B cell (primary cell): Measurements from ENCODE around the gene RNF2. TPM values are rescaled to one million over a fixed set of nuclear protein-coding genes. Genes with fewer than 3 reads are reported as not detected.

ENCODE experiments used
- ATAC-seq: fragments of 200-7000 bp; cut with Tn5 transposase; one replicate; pipeline ENCODE4 v1.10.0; 2021; ENCODE audit warnings: low read depth, mild to moderate bottlenecking, moderate number of reproducible peaks, moderate library complexity
- CTCF ChIA-PET: fragments of 350-600 bp; sonication (Branson Sonifier 250); formaldehyde crosslinking; loops from one replicate; lab custom pipeline; 2021; ENCODE audit warnings: antibody characterized with exemption, inconsistent platforms; lab: Charles Lee
- POLR2A ChIA-PET: fragments of 350-600 bp; sonication (Branson Sonifier 250); formaldehyde crosslinking; loops from one replicate; lab custom pipeline; 2021; ENCODE audit warnings: antibody characterized with exemption; lab: Charles Lee
- DNase-seq: peaks from one replicate; pipeline ENCODE4 v3.0.0; 2013
- H2AFZ ChIP-seq: 2 replicates; pipeline ENCODE4 v1.6.1; 2012; ENCODE audit warnings: mild to moderate bottlenecking, low read depth, low read length; ENCODE audit not compliant: insufficient read depth, poor library complexity, severe bottlenecking
- H3K27ac ChIP-seq, 2 donors: 1 replicate in 1 of 2; 2 replicates in 1 of 2; pipeline ENCODE4 v1.5.1; 2012 to 2013; ENCODE audit warnings: low read length in 2 of 2, mild to moderate bottlenecking in 2 of 2, moderate library complexity in 1 of 2
- H3K27me3 ChIP-seq, 4 experiments: fragments of 200-600 bp in 1 of 4; sonication (generic) in 1 of 4; replicated peaks in 1 of 4; 1 replicate in 2 of 4; 2 replicates in 2 of 4; pipeline versions ENCODE4 v1.6.1 to v1.7.0; 2013 to 2016; ENCODE audit warnings: low read length in 3 of 4, mild to moderate bottlenecking in 2 of 4, mixed read lengths in 1 of 4, moderate library complexity in 1 of 4; ENCODE audit not compliant: insufficient read depth in 4 of 4, control insufficient read depth in 3 of 4; ENCODE audit errors: control extremely low read depth in 1 of 4
- H3K36me3 ChIP-seq, 2 experiments: replicated peaks in 1 of 2; 1 replicate in 1 of 2; 2 replicates in 1 of 2; pipeline versions ENCODE4 v1.6.1 to v1.7.1; 2013; ENCODE audit warnings: low read length in 1 of 2; ENCODE audit not compliant: insufficient read depth in 2 of 2, control insufficient read depth in 1 of 2; ENCODE audit errors: control extremely low read depth in 1 of 2, extremely low read depth in 1 of 2
- H3K4me1 ChIP-seq, 2 donors: fragments of 200-600 bp in 1 of 2; sonication (generic) in 1 of 2; 1 replicate in 1 of 2; 2 replicates in 1 of 2; pipeline versions ENCODE4 v1.5.1 to v1.6.1; 2013 to 2017; ENCODE audit warnings: low read length in 2 of 2; ENCODE audit not compliant: control insufficient read depth in 2 of 2, insufficient read depth in 2 of 2
- H3K4me2 ChIP-seq: replicated peaks from 2 replicates; pipeline ENCODE3; 2012; ENCODE audit warnings: mild to moderate bottlenecking, low read depth, low read length; ENCODE audit not compliant: poor library complexity, severe bottlenecking
- H3K4me3 ChIP-seq, 5 experiments: fragments of 200-600 bp in 1 of 5; sonication (generic) in 1 of 5; 1 replicate in 3 of 5; 2 replicates in 2 of 5; pipeline versions ENCODE4 v1.5.1 to v1.7.0; 2011 to 2016; ENCODE audit warnings: low read length in 4 of 5, mild to moderate bottlenecking in 4 of 5, low read depth in 2 of 5, control low read depth in 1 of 5, moderate library complexity in 1 of 5; ENCODE audit not compliant: insufficient read depth in 1 of 5; ENCODE audit errors: control extremely low read depth in 1 of 5, extremely low read depth in 1 of 5
- H3K79me2 ChIP-seq: fragments of 200-600 bp; sonication (generic); one replicate; pipeline ENCODE4 v1.6.0; 2016; ENCODE audit warnings: low read length; ENCODE audit not compliant: control insufficient read depth, insufficient read depth
- H3K9ac ChIP-seq: fragments of 200-600 bp; sonication (generic); 2 replicates; pipeline ENCODE4 v1.6.1; 2017; ENCODE audit warnings: mild to moderate bottlenecking, low read length, moderate library complexity
- H3K9me3 ChIP-seq, 3 donors: one replicate each; pipeline versions ENCODE4 v1.6.1 to v1.7.1; 2013; ENCODE audit warnings: low read length in 2 of 3; ENCODE audit not compliant: control insufficient read depth in 2 of 3, insufficient read depth in 1 of 3; ENCODE audit errors: control extremely low read depth in 1 of 3
- H4K20me1 ChIP-seq: 2 replicates; pipeline ENCODE4 v1.6.0; 2012; ENCODE audit warnings: mild to moderate bottlenecking, low read length; ENCODE audit not compliant: insufficient read depth, control insufficient read depth, poor library complexity, severe bottlenecking
- H3K27ac Mint-ChIP-seq: one replicate; pipeline ENCODE4 v1.8.0; 2021; ENCODE audit warnings: mixed read lengths
- H3K27me3 Mint-ChIP-seq: one replicate; pipeline ENCODE4 v1.8.0; 2021; ENCODE audit warnings: mixed read lengths
- H3K4me1 Mint-ChIP-seq: one replicate; pipeline ENCODE4 v1.8.0; 2021; ENCODE audit warnings: mixed read lengths
- H3K4me3 Mint-ChIP-seq: one replicate; pipeline ENCODE4 v1.8.0; 2021; ENCODE audit warnings: mixed read lengths
- H3K9me3 Mint-ChIP-seq: one replicate; pipeline ENCODE4 v1.8.0; 2022; ENCODE audit warnings: mixed read lengths; ENCODE audit not compliant: insufficient read depth
- EZH2 ChIP-seq: IDR thresholded peaks from 2 replicates; pipeline ENCODE4 v1.6.1; 2012; ENCODE audit warnings: borderline replicate concordance, low read depth, mild to moderate bottlenecking, moderate library complexity, low read length; ENCODE audit not compliant: insufficient read depth, poor library complexity, severe bottlenecking
- WGBS: methylation state at CpG from one replicate; pipeline ENCODE4 v1.1.5; 2013; ENCODE audit warnings: missing lambda C conversion rate; ENCODE audit not compliant: insufficient coverage; 5-methylcytosine and 5-hydroxymethylcytosine counted together
- intact Hi-C: fragments of 100-400 bp; cut with micrococcal nuclease; formaldehyde crosslinking; loops from one replicate; pipeline ENCODE4 v1.10.0; 2022
- polyA plus RNA-seq: library from polyadenylated mRNA; depleted of rRNA; stranded (reverse); fragments of >200 nt; gene quantifications from 2 replicates; pipeline ENCODE4 v1.2.3, GENCODE V29; 2012
- total RNA-seq, 2 donors: library from RNA; stranded (reverse); fragments of 120-200 nt in 1 of 2; gene quantifications; 1 replicate in 1 of 2; 2 replicates in 1 of 2; pipeline versions ENCODE4 v1.2.3 to v1.2.4, GENCODE V29; 2013 to 2022
- TF ChIP-seq, protein P1 (sequence below): fragments of 200-600 bp; IDR thresholded peaks from one replicate; pipeline ENCODE4 v1.8.0; 2022; ENCODE audit warnings: antibody characterized with exemption, mild to moderate bottlenecking

Gene RNF2
- total and polyA plus RNA-seq, 2 donors (not counting 1 experiment from before 2014, with no cell fraction given): 13.9 to 29.5 TPM

DNA sequence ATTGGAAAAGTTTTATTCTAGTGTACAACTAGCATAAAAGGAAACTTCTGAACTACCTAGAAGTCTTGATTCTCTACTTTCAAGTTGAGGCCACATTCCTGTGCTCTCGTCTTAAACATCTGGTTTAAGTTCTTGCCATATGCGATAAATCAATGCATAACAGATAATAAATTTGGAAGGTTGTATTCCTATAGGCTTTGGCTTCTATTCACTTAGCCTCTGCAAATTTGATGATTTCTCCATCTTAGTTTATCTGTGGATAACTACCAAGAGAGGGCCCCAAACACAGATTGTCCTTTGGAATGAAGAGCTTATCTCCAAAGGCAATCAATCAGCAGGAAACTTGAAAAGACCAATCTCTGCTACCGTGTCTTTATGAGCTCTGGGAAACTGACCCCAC lies 11.7 kb upstream of the RNF2 start:
- Mint-ChIP-seq H3K4me3 (no peak overlapping the region), H3K9me3 (no peaks in the 10 kb centered on the region), H3K27ac (no peak overlapping the region), H3K27me3 (peaks cover 15% of the 10 kb centered on the region), H3K4me1 (no peaks in the 10 kb centered on the region)
- Histone ChIP-seq H3K27ac (no peak overlapping the region), H2AFZ (no peak overlapping the region), H3K27me3 (peaks cover 0 to 6% (median 1%) of the 10 kb centered on the region in 4 experiments), H3K9me3 (peaks cover 0 to 3% (median 0%) of the 10 kb centered on the region in 3 donors), H3K36me3 (no peaks in the 10 kb centered on the region), H3K4me1 (no peaks in the 10 kb centered on the region), H3K79me2 (no peaks in the 10 kb centered on the region), H3K4me3 (no peak overlapping the region), H4K20me1 (no peaks in the 10 kb centered on the region), H3K4me2 (no peak overlapping the region), H3K9ac (no peak overlapping the region)
- CTCF ChIA-PET: no interaction called here
- ATAC-seq: no peak
- TF ChIP-seq EZH2: no peak
- TF ChIP-seq, protein P1, sequence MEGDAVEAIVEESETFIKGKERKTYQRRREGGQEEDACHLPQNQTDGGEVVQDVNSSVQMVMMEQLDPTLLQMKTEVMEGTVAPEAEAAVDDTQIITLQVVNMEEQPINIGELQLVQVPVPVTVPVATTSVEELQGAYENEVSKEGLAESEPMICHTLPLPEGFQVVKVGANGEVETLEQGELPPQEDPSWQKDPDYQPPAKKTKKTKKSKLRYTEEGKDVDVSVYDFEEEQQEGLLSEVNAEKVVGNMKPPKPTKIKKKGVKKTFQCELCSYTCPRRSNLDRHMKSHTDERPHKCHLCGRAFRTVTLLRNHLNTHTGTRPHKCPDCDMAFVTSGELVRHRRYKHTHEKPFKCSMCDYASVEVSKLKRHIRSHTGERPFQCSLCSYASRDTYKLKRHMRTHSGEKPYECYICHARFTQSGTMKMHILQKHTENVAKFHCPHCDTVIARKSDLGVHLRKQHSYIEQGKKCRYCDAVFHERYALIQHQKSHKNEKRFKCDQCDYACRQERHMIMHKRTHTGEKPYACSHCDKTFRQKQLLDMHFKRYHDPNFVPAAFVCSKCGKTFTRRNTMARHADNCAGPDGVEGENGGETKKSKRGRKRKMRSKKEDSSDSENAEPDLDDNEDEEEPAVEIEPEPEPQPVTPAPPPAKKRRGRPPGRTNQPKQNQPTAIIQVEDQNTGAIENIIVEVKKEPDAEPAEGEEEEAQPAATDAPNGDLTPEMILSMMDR: no peak
- no CpG with 5 or more reads among the region's 3 CpGs for WGBS
- no peak for DNase-seq
- intact Hi-C loops: no loop called here
- POLR2A ChIA-PET: no interaction called here

DNA sequence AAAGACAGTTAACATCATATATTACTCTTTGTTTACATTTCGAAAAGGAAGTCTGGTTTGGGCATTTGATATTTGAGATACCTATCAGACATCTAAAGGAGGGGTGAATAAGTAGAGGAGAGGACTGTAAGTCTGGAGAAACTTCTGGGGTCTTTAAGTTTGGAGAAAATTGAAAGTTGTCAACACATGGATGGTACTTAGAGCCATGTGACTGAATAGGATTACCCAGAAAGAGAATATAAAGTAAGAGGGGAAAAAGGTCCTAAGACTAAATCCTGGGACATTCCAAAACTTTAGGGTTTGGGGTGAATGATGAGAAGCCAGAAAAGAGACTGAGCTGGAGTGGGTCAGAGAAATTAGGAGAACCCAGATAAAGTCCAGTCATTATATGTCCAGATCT lies 10.1 kb upstream of the RNF2 start:
- Mint-ChIP-seq H3K4me1 (no peaks in the 10 kb centered on the region), H3K4me3 (no peak overlapping the region), H3K27ac (no peak overlapping the region), H3K9me3 (no peaks in the 10 kb centered on the region), H3K27me3 (peaks cover 7% of the 10 kb centered on the region)
- no peak overlapping the region for H2AFZ ChIP-seq
- ChIA-PET POLR2A (no interaction called here), CTCF (no interaction called here)
- no peak overlapping the region for H3K27ac ChIP-seq
- no peaks in the 10 kb centered on the region for H3K4me1 ChIP-seq
- H3K27me3 ChIP-seq: peaks cover 0 to 3% (median under 1%) of the 10 kb centered on the region in 4 experiments
- no peaks in the 10 kb centered on the region for H3K9me3 ChIP-seq
- TF ChIP-seq, protein P1: no peak
- TF ChIP-seq EZH2: no peak
- H3K36me3 ChIP-seq: no peaks in the 10 kb centered on the region
- no peak for DNase-seq
- ATAC-seq: no peak
- H3K79me2 ChIP-seq: no peaks in the 10 kb centered on the region
- no CpG with 5 or more reads among the region's 1 CpG for WGBS
- intact Hi-C loops: no loop called here
- no peak overlapping the region for H3K4me3 ChIP-seq
- no peak overlapping the region for H3K4me2 ChIP-seq
- H4K20me1 ChIP-seq: no peaks in the 10 kb centered on the region
- no peak overlapping the region for H3K9ac ChIP-seq
